Upper lobe of right lung (tissue), 1 donor: Measurements from ENCODE around the gene CTNNA3. TPM values are rescaled to one million over a fixed set of nuclear protein-coding genes. Genes with fewer than 3 reads are reported as not detected.

Experiments used
- ATAC-seq: fragments of 200-7000 bp; cut with Tn5 transposase; one replicate; pipeline ENCODE4 v1.9.1; 2020; ENCODE audit warnings: mild to moderate bottlenecking, moderate library complexity
- DNase-seq: peaks from one replicate; pipeline ENCODE4 v3.0.0-alpha.2; 2020
- H3K27ac ChIP-seq: fragments of 200-600 bp; one replicate; pipeline ENCODE4 v1.8.0; 2022
- H3K27me3 ChIP-seq: fragments of 200-600 bp; one replicate; pipeline ENCODE4 v1.8.0; 2022; ENCODE audit warnings: mild to moderate bottlenecking
- H3K36me3 ChIP-seq: fragments of 200-600 bp; one replicate; pipeline ENCODE4 v1.8.0; 2022
- H3K4me1 ChIP-seq: fragments of 200-600 bp; one replicate; pipeline ENCODE4 v1.8.0; 2022
- H3K4me3 ChIP-seq: fragments of 200-600 bp; one replicate; pipeline ENCODE4 v1.8.0; 2022; ENCODE audit warnings: mild to moderate bottlenecking
- H3K9me3 ChIP-seq: fragments of 200-600 bp; one replicate; pipeline ENCODE4 v1.8.0; 2022
- intact Hi-C: fragments of 100-400 bp; cut with DNase I; formaldehyde crosslinking; loops from one replicate; pipeline ENCODE4 v1.11.0; 2022
- total RNA-seq: library from RNA; stranded (reverse); fragmentation: NEBNext Ultra II Directional; extraction: Animal tissue kit (Norgen Biotek cat#: 25700); gene quantifications from one replicate; pipeline ENCODE4 v1.2.1, GENCODE V29; 2021
- TF ChIP-seq, protein P1 (sequence below): fragments of 200-600 bp; IDR thresholded peaks from one replicate; pipeline ENCODE4 v1.8.0; 2022; ENCODE audit warnings: antibody characterized with exemption
- donor health status: DM: no; HTN: yes; CAD: no; lungs with severe emphysema.

The CTNNA3 gene
- total RNA-seq, 1 donor from 2014 or later = 0.67 TPM

DNA sequence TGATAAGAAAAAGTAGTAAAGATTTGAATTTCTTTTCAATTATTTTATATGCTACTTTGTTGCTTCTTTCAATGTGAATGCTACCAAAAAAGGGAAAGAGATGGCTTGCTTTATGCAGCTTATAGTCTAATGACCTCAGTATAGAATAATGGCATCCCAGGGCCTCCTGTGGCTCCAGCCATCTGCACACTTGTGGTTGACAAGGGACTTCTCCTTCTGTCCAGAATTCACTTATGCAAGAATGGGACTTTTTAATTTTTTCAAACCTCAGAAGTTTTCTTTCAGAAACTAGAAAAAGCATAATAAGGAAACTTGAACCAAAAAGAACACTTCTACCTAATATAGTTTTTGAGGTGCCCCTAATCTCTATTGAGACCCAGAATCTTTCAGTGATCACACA lies 310.9 kb downstream of the CTNNA3 start:
- H3K4me1 ChIP-seq = no peaks in the 10 kb centered on the region
- ATAC-seq = no peak
- DNase-seq = no peak
- H3K27me3 ChIP-seq = no peaks in the 10 kb centered on the region
- TF ChIP-seq, protein P1, sequence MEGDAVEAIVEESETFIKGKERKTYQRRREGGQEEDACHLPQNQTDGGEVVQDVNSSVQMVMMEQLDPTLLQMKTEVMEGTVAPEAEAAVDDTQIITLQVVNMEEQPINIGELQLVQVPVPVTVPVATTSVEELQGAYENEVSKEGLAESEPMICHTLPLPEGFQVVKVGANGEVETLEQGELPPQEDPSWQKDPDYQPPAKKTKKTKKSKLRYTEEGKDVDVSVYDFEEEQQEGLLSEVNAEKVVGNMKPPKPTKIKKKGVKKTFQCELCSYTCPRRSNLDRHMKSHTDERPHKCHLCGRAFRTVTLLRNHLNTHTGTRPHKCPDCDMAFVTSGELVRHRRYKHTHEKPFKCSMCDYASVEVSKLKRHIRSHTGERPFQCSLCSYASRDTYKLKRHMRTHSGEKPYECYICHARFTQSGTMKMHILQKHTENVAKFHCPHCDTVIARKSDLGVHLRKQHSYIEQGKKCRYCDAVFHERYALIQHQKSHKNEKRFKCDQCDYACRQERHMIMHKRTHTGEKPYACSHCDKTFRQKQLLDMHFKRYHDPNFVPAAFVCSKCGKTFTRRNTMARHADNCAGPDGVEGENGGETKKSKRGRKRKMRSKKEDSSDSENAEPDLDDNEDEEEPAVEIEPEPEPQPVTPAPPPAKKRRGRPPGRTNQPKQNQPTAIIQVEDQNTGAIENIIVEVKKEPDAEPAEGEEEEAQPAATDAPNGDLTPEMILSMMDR = no peak
- no peak overlapping the region for H3K4me3 ChIP-seq
- H3K9me3 ChIP-seq = no peaks in the 10 kb centered on the region
- intact Hi-C loops = no loop called here
- no peak overlapping the region for H3K27ac ChIP-seq
- no peaks in the 10 kb centered on the region for H3K36me3 ChIP-seq

DNA sequence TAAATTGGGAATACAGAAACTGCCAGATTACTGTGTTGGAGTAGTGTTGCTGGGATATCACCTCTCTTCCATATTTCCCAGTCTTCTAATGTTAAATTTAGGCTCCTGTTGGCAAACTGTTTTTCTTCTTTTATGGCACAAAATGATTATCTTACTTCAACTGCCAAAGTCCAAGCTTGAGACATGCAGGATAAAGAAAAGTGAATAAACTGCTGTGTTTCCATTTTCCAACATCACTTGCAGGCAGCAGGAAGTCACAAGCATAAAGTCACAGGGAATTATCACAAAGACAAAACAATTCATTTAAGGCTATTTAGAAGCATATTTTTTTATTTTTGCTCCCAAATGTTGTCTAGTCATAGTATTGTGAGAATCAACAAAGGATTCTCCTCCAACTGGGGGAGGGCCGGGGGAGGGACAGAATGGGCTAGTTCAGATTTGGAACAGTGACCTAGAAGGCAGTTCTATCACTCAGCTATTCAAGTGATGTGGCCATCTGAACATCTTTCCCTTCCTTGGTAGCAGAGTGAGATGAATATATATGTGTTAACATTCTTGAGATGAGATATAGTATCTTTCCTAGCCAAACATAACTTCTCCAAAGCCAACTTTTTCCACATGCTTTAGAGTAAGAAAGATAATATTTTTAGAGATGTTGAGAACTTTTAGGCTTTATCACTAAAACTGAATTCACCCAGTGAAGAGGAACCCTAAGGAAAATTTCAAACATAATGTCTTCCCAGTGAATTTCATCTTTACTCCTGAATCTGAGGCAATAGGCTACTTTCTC lies 364.7 kb downstream of the CTNNA3 start:
- ATAC-seq (no peak), DNase-seq (no peak)
- Histone ChIP-seq H3K4me3 (no peak overlapping the region), H3K9me3 (no peaks in the 10 kb centered on the region), H3K36me3 (no peaks in the 10 kb centered on the region), H3K4me1 (no peaks in the 10 kb centered on the region), H3K27ac (no peak overlapping the region), H3K27me3 (no peaks in the 10 kb centered on the region)
- TF ChIP-seq, protein P1 = no peak
- intact Hi-C loops = no loop called here

DNA sequence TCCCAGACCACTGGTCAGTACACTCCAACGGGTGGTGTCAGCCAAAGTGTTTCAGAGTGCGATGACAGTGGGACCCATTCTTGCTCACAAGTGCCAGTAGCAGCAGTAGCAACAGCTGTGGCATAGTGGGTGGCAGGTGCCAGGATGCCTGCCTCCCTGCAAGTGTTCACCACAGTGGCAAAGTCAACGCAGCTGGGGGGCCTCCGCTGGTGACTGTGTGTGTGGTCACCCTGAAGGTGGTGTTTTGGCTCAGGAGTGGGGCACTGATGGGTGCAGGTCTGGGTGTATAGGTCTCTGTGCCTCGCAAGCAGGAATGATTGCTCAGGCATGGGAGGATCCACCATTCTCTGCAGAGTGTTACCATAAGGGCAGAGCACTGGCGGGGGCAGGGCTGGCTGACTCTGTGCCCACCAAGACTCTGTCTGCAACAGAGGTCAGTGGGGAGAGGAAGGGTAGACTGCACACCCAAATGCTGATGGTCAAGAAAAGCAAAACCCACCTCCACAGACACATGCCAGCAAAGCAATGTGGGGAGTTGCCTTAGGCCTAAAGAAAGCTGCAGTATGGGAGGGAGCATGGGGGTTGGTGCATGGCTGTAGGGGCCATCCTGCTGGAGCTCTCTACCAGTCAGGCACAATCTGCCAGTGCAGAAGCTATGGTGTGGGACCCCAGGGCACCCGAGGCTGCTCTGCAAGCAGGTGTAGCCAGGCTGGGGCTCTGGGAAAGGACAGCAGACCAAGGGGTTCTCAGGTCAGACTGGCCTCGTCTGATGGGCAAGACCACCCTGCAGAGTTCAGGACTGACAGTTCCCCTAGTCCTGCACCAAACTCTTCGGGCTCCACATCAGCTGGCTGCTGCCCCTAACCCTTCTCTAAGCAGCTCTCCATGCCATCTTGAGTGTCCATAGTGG lies 368.1 kb downstream of the CTNNA3 start:
- no peak overlapping the region for H3K27ac ChIP-seq
- H3K27me3 ChIP-seq = no peaks in the 10 kb centered on the region
- TF ChIP-seq, protein P1 = no peak
- intact Hi-C loops = no loop called here
- no peak overlapping the region for H3K4me3 ChIP-seq
- H3K36me3 ChIP-seq = no peaks in the 10 kb centered on the region
- H3K4me1 ChIP-seq = no peaks in the 10 kb centered on the region
- DNase-seq = no peak
- H3K9me3 ChIP-seq = no peaks in the 10 kb centered on the region
- ATAC-seq = peak; percentile 35

DNA sequence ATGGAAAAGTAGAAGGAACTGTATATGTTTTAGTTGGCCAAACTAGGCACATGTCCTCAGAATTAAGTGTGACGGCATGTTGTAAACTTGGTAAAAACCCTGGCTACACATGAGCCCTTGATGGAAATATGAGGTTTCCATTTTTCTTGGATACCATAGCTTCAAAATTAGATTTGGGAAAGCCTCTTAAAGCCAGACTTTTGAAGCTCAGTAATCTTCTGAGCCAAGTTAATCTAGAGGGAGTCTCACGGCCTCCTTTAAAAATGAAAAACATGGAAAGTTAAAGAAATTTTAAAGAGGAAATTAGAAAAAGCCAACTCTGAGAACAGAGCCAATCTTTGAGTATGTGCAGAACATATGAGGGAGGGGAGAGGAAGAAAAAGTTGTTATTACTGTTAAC lies 376.0 kb downstream of the CTNNA3 start:
- TF ChIP-seq, protein P1 = no peak
- no peaks in the 10 kb centered on the region for H3K9me3 ChIP-seq
- H3K36me3 ChIP-seq = no peaks in the 10 kb centered on the region
- H3K27me3 ChIP-seq = no peaks in the 10 kb centered on the region
- ATAC-seq (no peak), DNase-seq (no peak)
- H3K4me3 ChIP-seq = no peak overlapping the region
- intact Hi-C loops = no loop called here
- H3K27ac ChIP-seq = no peak overlapping the region
- H3K4me1 ChIP-seq = no peaks in the 10 kb centered on the region

DNA sequence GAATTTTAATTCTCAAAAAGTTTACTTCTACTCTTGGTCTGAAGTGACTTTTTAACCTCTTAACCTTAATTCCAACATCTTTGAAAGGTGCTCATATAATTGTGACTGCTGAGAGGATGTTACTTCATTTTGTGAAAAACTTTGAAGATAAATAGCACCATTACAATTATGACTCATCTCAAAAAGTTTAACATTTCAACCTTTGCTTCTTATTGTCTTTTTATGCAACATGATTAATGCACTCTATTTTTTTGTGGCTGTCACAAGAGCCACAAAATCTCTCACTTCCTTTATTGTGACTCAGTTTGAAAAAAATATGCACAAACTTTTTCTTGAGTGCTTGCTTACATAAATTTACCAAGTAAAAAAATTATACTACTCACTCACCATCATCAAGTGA lies 387.1 kb downstream of the CTNNA3 start:
- intact Hi-C loops = no loop called here
- ATAC-seq = no peak
- TF ChIP-seq, protein P1 = no peak

More for the DNA sequence above, 387.1 kb downstream of the CTNNA3 start:
- Histone ChIP-seq H3K4me3 (no peak overlapping the region), H3K9me3 (no peaks in the 10 kb centered on the region), H3K36me3 (no peaks in the 10 kb centered on the region), H3K27ac (no peak overlapping the region), H3K27me3 (no peaks in the 10 kb centered on the region), H3K4me1 (no peaks in the 10 kb centered on the region)
- no peak for DNase-seq
